HepG2 (cell line): ENCODE data around the gene PARP15. TPM values are rescaled to one million over a fixed set of nuclear protein-coding genes. Genes with fewer than 3 reads are reported as not detected.

ENCODE experiments used
- CBFB ChIP-seq: sonication (generic); formaldehyde crosslinking; IDR thresholded peaks from 2 replicates; pipeline ENCODE4 v1.4.0; 2020; ENCODE audit warnings: missing genetic modification reagents
- CEBPG ChIP-seq: IDR thresholded peaks from 2 replicates; pipeline ENCODE4 v1.6.1; 2016
- GATAD1 ChIP-seq: IDR thresholded peaks from 2 replicates; pipeline ENCODE4 v1.6.1; 2016; ENCODE audit warnings: missing genetic modification reagents, missing compliant biosample characterization
- IRX3 ChIP-seq: sonication (generic); formaldehyde crosslinking; IDR thresholded peaks from 2 replicates; pipeline ENCODE4 v1.8.1; 2023; ENCODE audit warnings: mild to moderate bottlenecking, low read depth, missing genetic modification reagents, borderline replicate concordance
- MEIS2 ChIP-seq: sonication (generic); formaldehyde crosslinking; IDR thresholded peaks from 2 replicates; pipeline ENCODE4 v1.9.0; 2021; ENCODE audit warnings: mild to moderate bottlenecking, missing genetic modification reagents
- ONECUT2 ChIP-seq: sonication (generic); formaldehyde crosslinking; IDR thresholded peaks from 2 replicates; pipeline ENCODE4 v1.4.0; 2020; ENCODE audit warnings: missing genetic modification reagents
- RNF2 ChIP-seq: fragments of 450-650 bp; conservative IDR thresholded peaks from 2 replicates; pipeline ENCODE4 v1.6.1; 2016; ENCODE audit warnings: low read depth
- SALL1 ChIP-seq: sonication (generic); formaldehyde crosslinking; IDR thresholded peaks from 2 replicates; pipeline ENCODE4 v1.8.0; 2022; ENCODE audit warnings: mild to moderate bottlenecking, missing genetic modification reagents
- SSRP1 ChIP-seq: IDR thresholded peaks from 2 replicates; pipeline ENCODE4 v1.6.1; 2016; ENCODE audit warnings: control low read depth
- ZNF264 ChIP-seq: sonication (generic); formaldehyde crosslinking; IDR thresholded peaks from 2 replicates; pipeline ENCODE4 v1.4.0; 2020; ENCODE audit warnings: missing genetic modification reagents
- ZNF317 ChIP-seq: sonication (generic); formaldehyde crosslinking; IDR thresholded peaks from 2 replicates; pipeline ENCODE4 v1.5.0; 2020; ENCODE audit warnings: mild to moderate bottlenecking, missing genetic modification reagents
- ZNF414 ChIP-seq: sonication (generic); formaldehyde crosslinking; IDR thresholded peaks from 2 replicates; pipeline ENCODE4 v1.5.0; 2020; ENCODE audit warnings: missing genetic modification reagents
- ZNF543 ChIP-seq: sonication (generic); formaldehyde crosslinking; IDR thresholded peaks from 2 replicates; pipeline ENCODE4 v1.4.0; 2020; ENCODE audit warnings: mild to moderate bottlenecking, missing genetic modification reagents
- ZNF746 ChIP-seq: sonication (generic); formaldehyde crosslinking; IDR thresholded peaks from 2 replicates; pipeline ENCODE4 v1.8.0; 2022; ENCODE audit warnings: mild to moderate bottlenecking, missing genetic modification reagents
- polyA plus RNA-seq, 8 experiments: library from polyadenylated mRNA; depleted of rRNA in 3 of 8; stranded (reverse) in 7 of 8; unstranded in 1 of 8; fragments of >200 nt; fragmentation: Illumina TruSeq in 4 of 8; extraction: Trizol in 4 of 8; gene quantifications; 2 replicates each; pipeline versions ENCODE4 v1.2.1 to v1.2.3, GENCODE V29; 2011 to 2016; ENCODE audit warnings: low read depth in 4 of 8, missing spikeins in 1 of 8, mixed read lengths in 1 of 8; ENCODE audit not compliant: insufficient read depth in 1 of 8
- total RNA-seq, 5 experiments: library from RNA; depleted of rRNA; stranded (reverse); fragments of >200 nt; fragmentation: Illumina TruSeq; extraction: Trizol; gene quantifications; 2 replicates each; pipeline ENCODE4 v1.2.3, GENCODE V29; 2016; ENCODE audit warnings: low read depth in 1 of 5
- TF ChIP-seq, protein P1 (sequence below): sonication (generic); formaldehyde crosslinking; IDR thresholded peaks from 2 replicates; pipeline ENCODE4 v1.4.0; 2020; ENCODE audit warnings: missing genetic modification reagents
- TF ChIP-seq, protein P2 (sequence below): IDR thresholded peaks from 2 replicates; pipeline ENCODE4 v1.6.1; 2012; ENCODE audit warnings: low read depth, low read length, improper control_type of control experiment
- TF ChIP-seq, protein P3 (sequence below): sonication (generic); formaldehyde crosslinking; IDR thresholded peaks from 2 replicates; pipeline ENCODE4 v1.4.0; 2020; ENCODE audit warnings: missing genetic modification reagents, borderline replicate concordance

Gene PARP15
- total and polyA plus RNA-seq, 2 of the 13 experiments (the other 11 are each of a cell fraction or from before 2014, with no cell fraction given): 0.02 TPM; not detected in 1

DNA sequence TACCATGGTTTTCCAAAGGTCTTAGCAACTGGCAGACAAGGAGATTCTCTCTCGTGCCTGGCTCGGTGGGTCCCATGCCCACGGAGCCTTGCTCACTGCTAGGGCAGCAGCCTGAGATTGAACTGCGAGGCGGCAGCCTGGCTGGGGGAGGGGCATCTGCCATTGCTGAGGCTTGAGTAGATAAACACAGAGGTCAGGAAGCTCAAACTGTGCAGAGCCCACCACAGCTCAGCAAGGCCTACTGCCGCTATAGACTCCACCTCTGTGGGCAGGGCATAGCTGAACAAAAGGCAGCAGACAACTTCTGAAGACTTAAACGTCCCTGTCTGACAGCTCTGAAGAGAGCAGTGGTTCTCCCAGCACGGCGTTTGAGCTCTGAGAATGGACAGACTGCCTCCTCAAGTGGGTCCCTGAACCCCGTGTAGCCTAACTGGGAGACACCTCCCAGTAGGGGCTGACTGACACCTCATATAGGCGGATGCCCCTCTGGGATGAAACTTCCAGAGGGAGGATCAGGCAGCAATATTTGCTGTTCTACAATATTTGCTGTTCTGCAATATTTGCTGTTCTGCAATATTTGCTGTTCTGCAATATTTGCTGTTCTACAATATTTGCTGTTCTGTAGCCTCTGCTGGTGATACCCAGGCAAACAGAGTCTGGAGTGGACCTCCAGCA lies 73.9 kb downstream of the PARP15 start (continued):
- TF ChIP-seq, protein P1, sequence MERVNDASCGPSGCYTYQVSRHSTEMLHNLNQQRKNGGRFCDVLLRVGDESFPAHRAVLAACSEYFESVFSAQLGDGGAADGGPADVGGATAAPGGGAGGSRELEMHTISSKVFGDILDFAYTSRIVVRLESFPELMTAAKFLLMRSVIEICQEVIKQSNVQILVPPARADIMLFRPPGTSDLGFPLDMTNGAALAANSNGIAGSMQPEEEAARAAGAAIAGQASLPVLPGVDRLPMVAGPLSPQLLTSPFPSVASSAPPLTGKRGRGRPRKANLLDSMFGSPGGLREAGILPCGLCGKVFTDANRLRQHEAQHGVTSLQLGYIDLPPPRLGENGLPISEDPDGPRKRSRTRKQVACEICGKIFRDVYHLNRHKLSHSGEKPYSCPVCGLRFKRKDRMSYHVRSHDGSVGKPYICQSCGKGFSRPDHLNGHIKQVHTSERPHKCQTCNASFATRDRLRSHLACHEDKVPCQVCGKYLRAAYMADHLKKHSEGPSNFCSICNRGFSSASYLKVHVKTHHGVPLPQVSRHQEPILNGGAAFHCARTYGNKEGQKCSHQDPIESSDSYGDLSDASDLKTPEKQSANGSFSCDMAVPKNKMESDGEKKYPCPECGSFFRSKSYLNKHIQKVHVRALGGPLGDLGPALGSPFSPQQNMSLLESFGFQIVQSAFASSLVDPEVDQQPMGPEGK: peak; percentile 87
- peak; percentile 94 for TF ChIP-seq SALL1 (CRISPR knock-in tag)
- TF ChIP-seq GATAD1 (CRISPR knock-in tag): peak; percentile 58
- TF ChIP-seq ZNF746 (CRISPR knock-in tag): peak; percentile 90
- peak; percentile 68; the same call in 1 of the 2 replicates for TF ChIP-seq ZNF317 (CRISPR knock-in tag)
- peak; percentile 82; the same call in 1 of the 2 replicates for TF ChIP-seq ZNF414
- TF ChIP-seq ONECUT2 (CRISPR knock-in tag): peak; percentile 66; the same call in 1 of the 2 replicates
- peak; percentile 88 for TF ChIP-seq CBFB (CRISPR knock-in tag)
- peak; percentile 72; the same call in 1 of the 2 replicates for TF ChIP-seq MEIS2 (CRISPR knock-in tag)
- 0 out of 2 replicates have a peak, but pooled peaks have one; percentile 48 for TF ChIP-seq ZNF543 (CRISPR knock-in tag)
- TF ChIP-seq, protein P2, sequence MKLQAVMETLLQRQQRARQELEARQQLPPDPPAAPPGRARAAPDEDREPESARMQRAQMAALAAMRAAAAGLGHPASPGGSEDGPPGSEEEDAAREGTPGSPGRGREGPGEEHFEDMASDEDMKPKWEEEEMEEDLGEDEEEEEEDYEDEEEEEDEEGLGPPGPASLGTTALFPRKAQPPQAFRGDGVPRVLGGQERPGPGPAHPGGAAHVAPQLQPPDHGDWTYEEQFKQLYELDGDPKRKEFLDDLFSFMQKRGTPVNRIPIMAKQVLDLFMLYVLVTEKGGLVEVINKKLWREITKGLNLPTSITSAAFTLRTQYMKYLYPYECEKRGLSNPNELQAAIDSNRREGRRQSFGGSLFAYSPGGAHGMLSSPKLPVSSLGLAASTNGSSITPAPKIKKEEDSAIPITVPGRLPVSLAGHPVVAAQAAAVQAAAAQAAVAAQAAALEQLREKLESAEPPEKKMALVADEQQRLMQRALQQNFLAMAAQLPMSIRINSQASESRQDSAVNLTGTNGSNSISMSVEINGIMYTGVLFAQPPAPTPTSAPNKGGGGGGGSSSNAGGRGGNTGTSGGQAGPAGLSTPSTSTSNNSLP: peak; percentile 36; the same call in 1 of the 2 replicates
- TF ChIP-seq SSRP1 (CRISPR knock-in tag): peak; percentile 76; the same call in 1 of the 2 replicates
- peak; percentile 75; the same call in 1 of the 2 replicates for TF ChIP-seq ZNF264 (CRISPR knock-in tag)
- TF ChIP-seq, protein P3, sequence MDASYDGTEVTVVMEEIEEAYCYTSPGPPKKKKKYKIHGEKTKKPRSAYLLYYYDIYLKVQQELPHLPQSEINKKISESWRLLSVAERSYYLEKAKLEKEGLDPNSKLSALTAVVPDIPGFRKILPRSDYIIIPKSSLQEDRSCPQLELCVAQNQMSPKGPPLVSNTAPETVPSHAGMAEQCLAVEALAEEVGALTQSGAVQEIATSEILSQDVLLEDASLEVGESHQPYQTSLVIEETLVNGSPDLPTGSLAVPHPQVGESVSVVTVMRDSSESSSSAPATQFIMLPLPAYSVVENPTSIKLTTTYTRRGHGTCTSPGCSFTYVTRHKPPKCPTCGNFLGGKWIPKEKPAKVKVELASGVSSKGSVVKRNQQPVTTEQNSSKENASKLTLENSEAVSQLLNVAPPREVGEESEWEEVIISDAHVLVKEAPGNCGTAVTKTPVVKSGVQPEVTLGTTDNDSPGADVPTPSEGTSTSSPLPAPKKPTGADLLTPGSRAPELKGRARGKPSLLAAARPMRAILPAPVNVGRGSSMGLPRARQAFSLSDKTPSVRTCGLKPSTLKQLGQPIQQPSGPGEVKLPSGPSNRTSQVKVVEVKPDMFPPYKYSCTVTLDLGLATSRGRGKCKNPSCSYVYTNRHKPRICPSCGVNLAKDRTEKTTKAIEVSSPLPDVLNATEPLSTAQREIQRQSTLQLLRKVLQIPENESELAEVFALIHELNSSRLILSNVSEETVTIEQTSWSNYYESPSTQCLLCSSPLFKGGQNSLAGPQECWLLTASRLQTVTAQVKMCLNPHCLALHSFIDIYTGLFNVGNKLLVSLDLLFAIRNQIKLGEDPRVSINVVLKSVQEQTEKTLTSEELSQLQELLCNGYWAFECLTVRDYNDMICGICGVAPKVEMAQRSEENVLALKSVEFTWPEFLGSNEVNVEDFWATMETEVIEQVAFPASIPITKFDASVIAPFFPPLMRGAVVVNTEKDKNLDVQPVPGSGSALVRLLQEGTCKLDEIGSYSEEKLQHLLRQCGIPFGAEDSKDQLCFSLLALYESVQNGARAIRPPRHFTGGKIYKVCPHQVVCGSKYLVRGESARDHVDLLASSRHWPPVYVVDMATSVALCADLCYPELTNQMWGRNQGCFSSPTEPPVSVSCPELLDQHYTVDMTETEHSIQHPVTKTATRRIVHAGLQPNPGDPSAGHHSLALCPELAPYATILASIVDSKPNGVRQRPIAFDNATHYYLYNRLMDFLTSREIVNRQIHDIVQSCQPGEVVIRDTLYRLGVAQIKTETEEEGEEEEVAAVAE (CRISPR knock-in tag): peak; percentile 53; the same call in 1 of the 2 replicates
- TF ChIP-seq CEBPG (CRISPR knock-in tag): peak; percentile 98
- TF ChIP-seq IRX3: peak; percentile 94
- TF ChIP-seq RNF2: peak; percentile 66; the same call in 1 of the 2 replicates
